LNCaP clone FGC (cell line): ENCODE measurements around the gene NADSYN1.

Experiments used
- DNase-seq: peaks from one replicate; pipeline ENCODE4 v3.0.0-alpha.2; 2011; ENCODE audit warnings: low read depth
- H3K4me3 ChIP-seq: 2 replicates; pipeline ENCODE4 v1.5.1; 2011; ENCODE audit warnings: mild to moderate bottlenecking, low read depth, low read length, control low read depth
- TF ChIP-seq, protein P1 (sequence below): IDR thresholded peaks from 2 replicates; pipeline ENCODE4 v1.5.1; 2012; ENCODE audit warnings: mild to moderate bottlenecking; ENCODE audit not compliant: control insufficient read depth, insufficient read depth; ENCODE audit errors: extremely low read depth

Gene NADSYN1

DNA sequence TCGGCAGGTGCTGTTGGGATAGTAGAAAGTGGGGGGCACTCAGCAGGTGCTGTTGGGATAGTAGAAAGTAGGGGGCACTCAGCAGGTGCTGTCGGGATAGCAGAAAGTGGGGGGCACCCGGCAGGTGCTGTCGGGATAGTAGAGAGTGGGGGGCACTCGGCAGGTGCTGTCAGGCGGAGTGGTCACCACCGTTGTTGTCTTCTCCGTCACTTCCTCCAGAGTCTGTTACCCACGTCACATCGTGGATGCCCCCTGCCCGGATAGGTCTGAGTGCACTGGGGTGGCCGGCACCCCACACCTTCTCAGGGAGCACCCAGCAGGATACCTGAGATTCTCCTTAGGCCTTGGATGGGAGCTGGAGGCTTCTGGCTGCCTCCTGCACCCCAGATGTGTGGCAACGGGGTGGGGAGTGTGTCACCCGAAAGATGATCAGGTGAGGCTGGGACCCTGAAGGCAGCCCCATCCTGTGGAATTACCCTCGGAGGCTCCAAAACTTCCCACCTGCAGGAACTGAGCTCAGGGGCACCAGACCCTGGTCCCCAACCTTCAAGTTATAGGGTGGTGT, 50.0 kb downstream of the NADSYN1 start:
- TF ChIP-seq, protein P1, sequence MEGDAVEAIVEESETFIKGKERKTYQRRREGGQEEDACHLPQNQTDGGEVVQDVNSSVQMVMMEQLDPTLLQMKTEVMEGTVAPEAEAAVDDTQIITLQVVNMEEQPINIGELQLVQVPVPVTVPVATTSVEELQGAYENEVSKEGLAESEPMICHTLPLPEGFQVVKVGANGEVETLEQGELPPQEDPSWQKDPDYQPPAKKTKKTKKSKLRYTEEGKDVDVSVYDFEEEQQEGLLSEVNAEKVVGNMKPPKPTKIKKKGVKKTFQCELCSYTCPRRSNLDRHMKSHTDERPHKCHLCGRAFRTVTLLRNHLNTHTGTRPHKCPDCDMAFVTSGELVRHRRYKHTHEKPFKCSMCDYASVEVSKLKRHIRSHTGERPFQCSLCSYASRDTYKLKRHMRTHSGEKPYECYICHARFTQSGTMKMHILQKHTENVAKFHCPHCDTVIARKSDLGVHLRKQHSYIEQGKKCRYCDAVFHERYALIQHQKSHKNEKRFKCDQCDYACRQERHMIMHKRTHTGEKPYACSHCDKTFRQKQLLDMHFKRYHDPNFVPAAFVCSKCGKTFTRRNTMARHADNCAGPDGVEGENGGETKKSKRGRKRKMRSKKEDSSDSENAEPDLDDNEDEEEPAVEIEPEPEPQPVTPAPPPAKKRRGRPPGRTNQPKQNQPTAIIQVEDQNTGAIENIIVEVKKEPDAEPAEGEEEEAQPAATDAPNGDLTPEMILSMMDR, result no peak
- H3K4me3 ChIP-seq, result no peak overlapping the region

GRCh38 chr11:71504531-71504930, 51.5 kb downstream of the NADSYN1 start:
- no peak for DNase-seq
- TF ChIP-seq, protein P1, result no peak
- H3K4me3 ChIP-seq, result no peak overlapping the region

More for the DNA sequence above, 50.0 kb downstream of the NADSYN1 start:
- DNase-seq, result no peak

GRCh38 chr11:71505001-71505400, 52.0 kb downstream of the NADSYN1 start:
- no peak overlapping the region for H3K4me3 ChIP-seq
- DNase-seq, result no peak
- TF ChIP-seq, protein P1, result no peak

DNA sequence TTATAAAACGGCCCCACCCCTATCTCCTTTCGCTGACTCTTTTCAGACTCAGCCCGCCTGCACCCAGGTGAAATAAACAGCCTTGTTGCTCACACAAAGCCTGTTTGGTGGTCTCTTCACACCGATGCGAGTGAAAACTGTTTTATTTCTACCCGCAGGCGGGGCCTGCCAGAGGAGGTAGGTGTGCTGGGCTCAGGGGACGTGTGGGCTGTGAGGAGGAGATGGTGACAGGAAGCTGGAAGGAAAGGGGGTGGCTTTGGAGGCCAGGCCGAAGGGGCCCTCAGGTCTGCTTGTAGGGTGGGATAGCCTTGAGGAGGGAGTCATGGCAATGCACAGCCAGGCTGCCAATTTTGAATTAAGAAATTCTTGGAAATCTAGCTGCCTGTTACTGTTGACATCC, 52.8 kb downstream of the NADSYN1 start:
- DNase-seq, result no peak
- no peak overlapping the region for H3K4me3 ChIP-seq
- TF ChIP-seq, protein P1, result no peak

DNA sequence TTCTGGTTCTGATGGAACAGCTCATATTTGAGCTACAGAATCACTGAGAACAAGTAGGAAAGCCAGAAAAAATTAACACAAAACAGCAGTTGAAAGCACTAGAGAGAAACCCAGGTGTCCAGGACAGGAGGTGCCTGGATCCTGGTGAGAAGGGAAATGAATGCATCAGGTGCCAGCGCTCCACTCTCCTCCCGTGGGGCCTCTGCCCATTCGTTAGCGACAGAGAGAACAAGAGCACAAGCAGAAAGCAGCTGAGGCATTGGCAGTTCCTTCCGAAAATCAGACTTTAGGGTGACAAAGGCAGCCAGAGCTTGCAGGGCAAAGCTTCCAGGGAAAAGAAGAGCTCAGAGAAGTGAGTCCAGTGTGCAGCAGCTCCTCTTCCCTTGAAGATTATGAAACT, 54.1 kb downstream of the NADSYN1 start:
- H3K4me3 ChIP-seq, result no peak overlapping the region
- no peak for DNase-seq
- TF ChIP-seq, protein P1, result no peak

GRCh38 chr11:71518506-71519471, 65.8 kb downstream of the NADSYN1 start:
- DNase-seq, result no peak
- TF ChIP-seq, protein P1, result no peak
- H3K4me3 ChIP-seq, result no peak overlapping the region
